ENCODE measurements around the gene CLPSL1. TPM values are rescaled to one million over a fixed set of nuclear protein-coding genes. Genes with fewer than 3 reads are reported as not detected.

Gene CLPSL1
- total and polyA plus RNA-seq, 2 of the 4 experiments (the other 2 are of a cell fraction), result not detected

DNA sequence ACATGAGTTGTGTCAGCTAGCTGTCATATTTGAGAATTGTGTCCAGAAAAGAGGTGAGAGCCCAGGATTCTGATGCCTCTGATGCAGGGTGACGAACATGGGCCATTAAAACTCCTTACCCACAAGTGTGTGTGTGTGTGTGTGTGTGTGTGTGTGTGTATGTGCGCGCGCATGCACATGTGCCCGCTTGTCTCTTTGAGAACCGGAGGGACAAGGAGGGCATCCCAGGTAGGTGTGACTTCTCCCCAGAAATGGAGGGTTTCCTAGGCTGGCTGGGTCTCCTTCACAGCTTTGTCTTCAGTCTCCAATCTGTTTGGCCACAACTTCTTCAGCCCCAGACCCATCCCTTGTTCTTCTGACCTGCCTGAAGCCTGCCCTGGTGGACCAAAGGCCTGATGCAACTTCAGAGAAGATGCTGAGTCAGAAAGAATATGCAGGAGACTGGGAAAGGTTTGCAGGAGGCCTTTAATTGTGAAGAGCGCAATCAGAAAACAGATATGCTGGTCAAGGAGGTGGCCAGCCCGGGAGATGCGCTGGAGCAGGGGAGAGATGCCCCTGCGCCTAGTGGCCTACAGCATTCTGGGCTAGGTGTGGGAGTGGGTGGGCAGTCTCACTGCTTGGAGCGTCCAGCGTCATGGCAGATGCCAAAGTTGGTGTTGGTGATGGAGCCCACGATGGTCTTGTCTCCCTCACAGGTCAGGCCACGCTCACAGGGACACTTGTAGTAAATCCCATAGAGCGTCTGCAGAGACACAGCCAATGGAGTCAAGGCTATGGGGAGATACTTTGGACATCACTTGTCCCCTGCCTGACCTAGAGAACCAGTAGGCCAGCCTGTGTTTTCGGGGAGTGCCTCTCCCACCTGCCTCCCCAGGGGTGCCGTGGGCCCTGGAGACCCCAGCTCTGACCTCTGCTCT is 14.0 kb downstream of the CLPSL1 start:
- H2BK120ac ChIP-seq (ENCODE audit: low read depth, low read length), result no peak overlapping the region
- no peak overlapping the region for H4K91ac ChIP-seq (ENCODE audit: insufficient read depth, low read depth, low read length)
- no peak overlapping the region for H3K23ac ChIP-seq (ENCODE audit: low read depth, low read length)
- H4K8ac ChIP-seq (ENCODE audit: low read depth in 2 of 2, low read length in 2 of 2), result no peak overlapping the region
- H4K5ac ChIP-seq (ENCODE audit: low read depth, low read length), result no peak overlapping the region
- H3K27ac ChIP-seq (ENCODE audit: insufficient read depth, low read length), result no peak overlapping the region
- no peak overlapping the region for H3K14ac ChIP-seq (replicated peaks; ENCODE audit: low read depth, low read length)
- DNase-seq, result no peak
- no peaks in the 10 kb centered on the region for H3K36me3 ChIP-seq (ENCODE audit: control insufficient read depth, insufficient read depth, low read length)
- no peak overlapping the region for H3K18ac ChIP-seq (ENCODE audit: low read depth, low read length)
- H2BK15ac ChIP-seq (ENCODE audit: low read depth, low read length), result no peak overlapping the region
- no peaks in the 10 kb centered on the region for H3K4me1 ChIP-seq (ENCODE audit: control insufficient read depth, insufficient read depth, low read length)
- peak overlapping the region; percentile 16 for H2AFZ ChIP-seq (replicated peaks; ENCODE audit: low read length, poor library complexity)
- no peaks in the 10 kb centered on the region; the same call in 1 of the 2 replicates for H3K9me1 ChIP-seq (ENCODE audit: insufficient read depth, low read length)
- BruUV-seq (replicated peaks), result no TSS peak
- H2BK5ac ChIP-seq (ENCODE audit: low read depth, low read length, poor library complexity, severe bottlenecking), result no peak overlapping the region
- no peaks in the 10 kb centered on the region for H3K79me1 ChIP-seq (ENCODE audit: low read depth in 1 of 2, low read length in 2 of 2)
- H3K4me3 ChIP-seq (ENCODE audit: insufficient read depth, low read depth, low read length), result no peak overlapping the region
- ChIA-PET CTCF (no interaction called here), POLR2A (ENCODE audit: unreplicated experiment) (no interaction called here)
- H4K20me1 ChIP-seq (ENCODE audit: insufficient read depth, low read length), result no peaks in the 10 kb centered on the region
- H3K4me2 ChIP-seq (ENCODE audit: low read depth, low read length), result no peak overlapping the region
- in situ Hi-C loops (cut with MboI; ENCODE audit: low sequenced_read_pairs) (no loop called here), intact Hi-C loops (cut with micrococcal nuclease) (no loop called here), dilution Hi-C loops (cut with HindIII; ENCODE audit: low sequenced_read_pairs, unreplicated experiment) (no loop called here)
- WGBS, 2 experiments (ENCODE audit: extremely low coverage in 2 of 2, insufficient read length in 1 of 2), result 81% methylated on average over 10 of the region's 17 CpGs; no CpG with 5 or more reads in 1 of the 2 experiments
- H3K27me3 ChIP-seq (ENCODE audit: control insufficient read depth, insufficient read depth, low read length), result peaks cover 56% of the 10 kb centered on the region
- no peak overlapping the region for H3K4ac ChIP-seq (ENCODE audit: low read depth, low read length)
- H2BK20ac ChIP-seq (ENCODE audit: low read depth, low read length), result no peak overlapping the region
- no peaks in the 10 kb centered on the region for H3K9me3 ChIP-seq (ENCODE audit: control insufficient read depth, insufficient read depth, low read length)
- H3K56ac ChIP-seq (ENCODE audit: extremely low read depth, insufficient read depth, low read length), result no peak overlapping the region
- no peak overlapping the region for H2AK9ac ChIP-seq (replicated peaks; ENCODE audit: low read depth, low read length, poor library complexity)
- no peak overlapping the region for H3K9ac ChIP-seq (ENCODE audit: low read depth, low read length)
- H2AK5ac ChIP-seq (ENCODE audit: low read depth, low read length), result no peak overlapping the region
- ATAC-seq (ENCODE audit: low read depth), result no peak
- TF ChIP-seq NFE2L2 (IDR thresholded peaks at IDR 0.05; ENCODE audit: low read depth, low read length), result no peak
- no peak for TF ChIP-seq FOS (IDR thresholded peaks at IDR 0.05; ENCODE audit: low read depth, low read length)
- TF ChIP-seq SMC3 (IDR thresholded peaks at IDR 0.05; ENCODE audit: low read depth, low read length), result no peak
- TF ChIP-seq ELK1 (IDR thresholded peaks at IDR 0.05; ENCODE audit: borderline replicate concordance, low read depth, low read length), result no peak
- no peak for TF ChIP-seq MAFK (IDR thresholded peaks at IDR 0.05; ENCODE audit: low read depth, low read length)
- TF ChIP-seq CHD1 (IDR thresholded peaks at IDR 0.05; ENCODE audit: low read depth, low read length), result no peak
- no peak for TF ChIP-seq CEBPB (IDR thresholded peaks at IDR 0.05; ENCODE audit: low read depth, low read length)
- TF ChIP-seq, protein P1, sequence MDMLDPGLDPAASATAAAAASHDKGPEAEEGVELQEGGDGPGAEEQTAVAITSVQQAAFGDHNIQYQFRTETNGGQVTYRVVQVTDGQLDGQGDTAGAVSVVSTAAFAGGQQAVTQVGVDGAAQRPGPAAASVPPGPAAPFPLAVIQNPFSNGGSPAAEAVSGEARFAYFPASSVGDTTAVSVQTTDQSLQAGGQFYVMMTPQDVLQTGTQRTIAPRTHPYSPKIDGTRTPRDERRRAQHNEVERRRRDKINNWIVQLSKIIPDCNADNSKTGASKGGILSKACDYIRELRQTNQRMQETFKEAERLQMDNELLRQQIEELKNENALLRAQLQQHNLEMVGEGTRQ (IDR thresholded peaks at IDR 0.05; ENCODE audit: low read depth, low read length), result no peak
- TF ChIP-seq RFX5 (IDR thresholded peaks at IDR 0.05; ENCODE audit: low read depth, low read length), result no peak
- no peak for TF ChIP-seq CTCF (conservative IDR thresholded peaks at IDR 0.05; ENCODE audit: low read depth, low read length)
